GM10248 (cell line): ENCODE measurements around the gene EFEMP2.

ENCODE experiments used
- CTCF ChIA-PET: fragments of 300-600 bp; sonication (Branson Sonifier 250); formaldehyde crosslinking; extraction: SDS; loops from one replicate; lab custom pipeline; 2021; ENCODE audit warnings: antibody characterized with exemption; lab: Yijun Ruan, JAX
- POLR2A ChIA-PET: fragments of 350-650 bp; sonication (Branson Sonifier 250); formaldehyde crosslinking; extraction: SDS; loops from one replicate; lab custom pipeline; 2020; ENCODE audit warnings: antibody characterized with exemption; lab: Yijun Ruan, JAX
- DNase-seq: peaks from one replicate; pipeline ENCODE4 v3.0.0; 2012; ENCODE audit errors: extremely low spot score
- TF ChIP-seq, protein P1 (sequence below): IDR thresholded peaks from 2 replicates; pipeline ENCODE4 v1.5.1; 2012; ENCODE audit warnings: mild to moderate bottlenecking, low read depth; ENCODE audit errors: extremely low read depth, missing control alignments, control extremely low read depth

EFEMP2 gene

DNA sequence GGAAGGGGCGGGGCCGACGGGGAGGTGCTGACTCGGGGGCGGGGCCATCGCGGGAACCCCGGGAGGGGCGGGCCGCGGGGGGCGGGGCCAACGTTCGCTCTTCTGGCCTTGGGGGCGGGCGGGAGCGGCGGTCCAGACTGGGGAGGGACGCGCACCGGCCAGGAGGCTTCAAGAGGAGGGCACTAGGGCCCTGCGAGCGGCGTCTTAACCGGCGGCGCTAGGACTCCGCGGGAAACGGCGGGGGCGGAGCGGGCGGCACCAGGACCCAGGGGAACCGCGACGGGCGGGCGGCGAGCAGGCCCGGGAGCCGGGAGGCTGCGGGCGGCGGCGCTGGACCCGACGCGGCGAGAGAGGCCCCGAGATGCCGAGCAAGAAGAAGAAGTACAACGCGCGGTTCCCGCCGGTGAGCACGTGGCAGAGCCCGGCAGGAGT is 46.6 kb upstream of the EFEMP2 start, which contains the start of gene DRAP1:
Gene DRAP1 (plus strand): TSS at position 286 of the 432 bp plus-strand sequence. CDS start 76 bp downstream, at position 362.
- TF ChIP-seq, protein P1, sequence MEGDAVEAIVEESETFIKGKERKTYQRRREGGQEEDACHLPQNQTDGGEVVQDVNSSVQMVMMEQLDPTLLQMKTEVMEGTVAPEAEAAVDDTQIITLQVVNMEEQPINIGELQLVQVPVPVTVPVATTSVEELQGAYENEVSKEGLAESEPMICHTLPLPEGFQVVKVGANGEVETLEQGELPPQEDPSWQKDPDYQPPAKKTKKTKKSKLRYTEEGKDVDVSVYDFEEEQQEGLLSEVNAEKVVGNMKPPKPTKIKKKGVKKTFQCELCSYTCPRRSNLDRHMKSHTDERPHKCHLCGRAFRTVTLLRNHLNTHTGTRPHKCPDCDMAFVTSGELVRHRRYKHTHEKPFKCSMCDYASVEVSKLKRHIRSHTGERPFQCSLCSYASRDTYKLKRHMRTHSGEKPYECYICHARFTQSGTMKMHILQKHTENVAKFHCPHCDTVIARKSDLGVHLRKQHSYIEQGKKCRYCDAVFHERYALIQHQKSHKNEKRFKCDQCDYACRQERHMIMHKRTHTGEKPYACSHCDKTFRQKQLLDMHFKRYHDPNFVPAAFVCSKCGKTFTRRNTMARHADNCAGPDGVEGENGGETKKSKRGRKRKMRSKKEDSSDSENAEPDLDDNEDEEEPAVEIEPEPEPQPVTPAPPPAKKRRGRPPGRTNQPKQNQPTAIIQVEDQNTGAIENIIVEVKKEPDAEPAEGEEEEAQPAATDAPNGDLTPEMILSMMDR, result no peak
- CTCF ChIA-PET, result interaction anchor here (1.1 to 1.9 kb wide), 3 partner anchors 28 to 31 kb away, joined by 3 to 9 read pairs (median 3); partner anchors contain the start of genes CCDC85B and FIBP
- DNase-seq, result peak; percentile 100
- POLR2A ChIA-PET, result no interaction called here

DNA sequence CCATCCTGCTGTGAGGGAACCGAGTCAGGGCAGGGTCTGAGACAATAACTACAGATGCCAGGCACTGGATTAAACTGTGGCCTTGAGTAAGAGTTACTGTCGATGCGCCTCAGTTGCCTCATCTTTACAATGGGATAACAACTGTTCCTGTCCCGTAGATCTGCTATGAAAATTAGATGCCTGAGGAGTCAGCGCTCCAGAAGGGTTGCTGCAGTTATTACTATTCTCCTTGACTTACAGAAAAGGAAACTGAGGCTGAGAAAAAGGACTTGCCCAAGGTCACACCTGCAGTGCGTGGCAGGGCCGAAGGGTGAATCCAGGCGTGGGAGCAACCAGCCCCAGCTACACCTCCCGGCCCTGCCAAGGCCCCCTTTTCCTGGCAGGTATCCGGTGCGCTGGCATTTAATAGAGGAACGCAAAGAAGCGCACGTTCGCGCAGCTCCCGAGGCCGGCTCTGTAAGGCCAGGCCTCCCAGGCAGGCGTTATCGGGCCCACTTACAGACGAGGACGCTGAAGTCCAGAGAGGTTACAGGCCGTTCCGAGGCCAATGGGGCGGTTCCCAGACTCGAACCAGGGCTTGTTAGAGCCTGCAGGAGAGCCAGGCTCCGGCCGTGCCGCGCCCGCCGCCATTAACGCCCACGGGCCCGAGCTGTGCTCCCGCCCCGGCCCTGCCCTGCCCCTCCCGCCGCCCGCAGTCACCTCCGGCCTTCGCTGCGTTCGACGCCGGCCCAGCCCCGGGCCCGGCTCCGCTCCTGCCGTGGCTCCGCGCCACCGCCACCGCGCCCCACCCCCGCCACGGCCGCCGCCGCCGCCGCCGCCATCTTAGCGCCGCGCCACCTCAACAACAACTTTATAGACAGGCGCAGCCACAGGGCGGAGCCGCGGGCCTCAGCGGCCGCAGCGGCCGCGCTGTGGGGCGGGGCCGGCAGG is 45.9 kb upstream of the EFEMP2 start, which contains the start of gene C11orf68:
Gene C11orf68 (minus strand): TSS at position 852 of the 930 bp plus-strand sequence. CDS start 31 bp downstream, at position 821.
- CTCF ChIA-PET, result interaction anchor here (1.0 to 1.9 kb wide), 5 partner anchors 12 to 126 kb away, joined by 3 to 9 read pairs (median 5); partner anchors contain the start of genes CCDC85B and FIBP
- POLR2A ChIA-PET, result no interaction called here
- TF ChIP-seq, protein P1, result peak; percentile 6
- no peak for DNase-seq

GRCh38 chr11:65917434-65918210 is 45.0 kb upstream of the EFEMP2 start:
- ChIA-PET CTCF (interaction anchor here (0.9 to 1.9 kb wide), 6 partner anchors 11 to 127 kb away, joined by 3 to 9 read pairs (median 4); partner anchors contain the start of genes CCDC85B and FIBP), POLR2A (interaction anchor here (0.6 kb wide), 2 partner anchors 53 to 1157 kb away, joined by 3 to 7 read pairs; no protein-coding TSS in a partner anchor)
- no peak for DNase-seq
- TF ChIP-seq, protein P1, result no peak

GRCh38 chr11:65917077-65917433 is 44.5 kb upstream of the EFEMP2 start:
- TF ChIP-seq, protein P1, result no peak
- CTCF ChIA-PET, result interaction anchor here (0.9 to 1.6 kb wide), 3 partner anchors 11 to 128 kb away, joined by 3 to 5 read pairs (median 4); no protein-coding TSS in a partner anchor
- no peak for DNase-seq
- POLR2A ChIA-PET, result interaction anchor here (0.6 kb wide), 2 partner anchors 54 to 1156 kb away, joined by 3 to 7 read pairs; no protein-coding TSS in a partner anchor

GRCh38 chr11:65916391-65916790 is 43.8 kb upstream of the EFEMP2 start:
- TF ChIP-seq, protein P1, result no peak
- ChIA-PET CTCF (interaction anchor here (0.9 to 1.7 kb wide), 4 partner anchors 15 to 522 kb away, joined by 3 to 7 read pairs (median 4); partner anchors contain the start of genes CCDC85B and MRPL11), POLR2A (no interaction called here)
- no peak for DNase-seq

DNA sequence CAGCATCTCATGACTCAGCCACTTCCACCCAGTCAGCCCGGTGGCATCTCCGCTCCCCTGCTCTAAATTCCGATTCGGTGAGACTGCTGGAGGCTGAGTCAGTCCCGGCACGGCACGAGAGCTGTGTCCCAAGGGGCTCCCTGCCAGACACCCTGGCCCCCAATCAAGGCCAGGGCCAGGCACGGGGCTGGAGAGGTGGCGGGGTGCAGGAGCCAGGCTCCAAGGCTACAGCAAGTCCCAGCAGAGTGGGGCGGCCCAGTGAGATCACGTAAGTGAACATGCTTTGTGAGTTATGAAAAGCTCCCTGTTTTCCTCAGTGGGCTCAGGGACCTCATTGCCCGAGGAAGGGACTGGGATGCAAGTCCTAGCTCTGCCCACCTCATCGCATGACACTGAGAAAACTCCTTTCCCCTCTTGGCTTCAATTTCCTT is 43.2 kb upstream of the EFEMP2 start:
- no peak for DNase-seq
- TF ChIP-seq, protein P1, result no peak
- ChIA-PET POLR2A (interaction anchor here (1.2 kb wide), 1 partner anchor 23 kb away, joined by 4 read pairs; no protein-coding TSS in a partner anchor), CTCF (interaction anchor here (1.2 to 1.7 kb wide), 3 partner anchors 25 to 523 kb away, joined by 3 to 7 read pairs (median 4); partner anchors contain the start of genes CCDC85B and MRPL11)
